Measurements from ENCODE around the gene SRRM3.
"Not testable (repeated sequence)": the region's sequence is repeated elsewhere in the genome, so short reads cannot be mapped to it uniquely, and the experiment has no call there.

SRRM3 gene

GRCh38 chr7:76189276-76189675 lies 12.4 kb upstream of the SRRM3 start:
- DNase-seq: no peak

- peak; percentile 27 for DNase-seq
These were observed 9.9 kb upstream of the SRRM3 start for GRCh38 chr7:76191783-76192240.

GRCh38 chr7:76193466-76193865 lies 8.2 kb upstream of the SRRM3 start:
- no peak for DNase-seq

GRCh38 chr7:76193883-76194282 lies 7.8 kb upstream of the SRRM3 start:
- no peak for DNase-seq

GRCh38 chr7:76196786-76197185 lies 4.9 kb upstream of the SRRM3 start:
- DNase-seq: no peak

GRCh38 chr7:76198202-76198601 lies 3.5 kb upstream of the SRRM3 start:
- no peak for DNase-seq

GRCh38 chr7:76202666-76203030 lies 952 bp downstream of the SRRM3 start:
- DNase-seq: no peak

GRCh38 chr7:76204147-76204546 lies 2.5 kb downstream of the SRRM3 start:
- no peak for DNase-seq

GRCh38 chr7:76206633-76207032 lies 4.9 kb downstream of the SRRM3 start:
- no peak for DNase-seq

GRCh38 chr7:76209310-76209709 lies 7.6 kb downstream of the SRRM3 start:
- no peak for DNase-seq

GRCh38 chr7:76211216-76211615 lies 9.5 kb downstream of the SRRM3 start:
- DNase-seq: no peak

- DNase-seq: not testable (repeated sequence)
These were observed 13.7 kb downstream of the SRRM3 start for GRCh38 chr7:76215349-76215748.

- no peak for DNase-seq
These were observed 14.8 kb downstream of the SRRM3 start for GRCh38 chr7:76216381-76217082.

- no peak for DNase-seq
These were observed 16.4 kb downstream of the SRRM3 start for GRCh38 chr7:76217942-76218566.

- DNase-seq: peak; percentile 46
These were observed 18.7 kb downstream of the SRRM3 start for GRCh38 chr7:76220185-76221057.

GRCh38 chr7:76222333-76222732 lies 20.6 kb downstream of the SRRM3 start:
- no peak for DNase-seq

GRCh38 chr7:76222839-76223238 lies 21.1 kb downstream of the SRRM3 start:
- no peak for DNase-seq

- no peak for DNase-seq
These were observed 21.7 kb downstream of the SRRM3 start for GRCh38 chr7:76223286-76223972.

- no peak for DNase-seq
These were observed 23.0 kb downstream of the SRRM3 start for GRCh38 chr7:76224695-76225094.

- DNase-seq: peak; percentile 21
These were observed 23.7 kb downstream of the SRRM3 start for GRCh38 chr7:76225379-76225778.

- no peak for DNase-seq
These were observed 24.3 kb downstream of the SRRM3 start for GRCh38 chr7:76225951-76226350.

GRCh38 chr7:76226878-76227423 lies 25.3 kb downstream of the SRRM3 start:
- DNase-seq: not testable (repeated sequence)

- no peak for DNase-seq
These were observed 28.5 kb downstream of the SRRM3 start for GRCh38 chr7:76230214-76230613.

All from fibroblast of upper back skin (primary cell).